Mucosa of descending colon (tissue), 3 donors: Measurements from ENCODE around the gene NEDD1. TPM values are rescaled to one million over a fixed set of nuclear protein-coding genes. Genes with fewer than 3 reads are reported as not detected.

Experiments
- ATAC-seq: fragments of 200-7000 bp; cut with Tn5 transposase; one replicate; pipeline ENCODE4 v1.9.1; 2020; ENCODE audit warnings: mild to moderate bottlenecking, moderate library complexity
- DNase-seq, 3 donors: peaks; one replicate each; pipeline ENCODE4 v3.0.0-alpha.2; 2020
- H3K36me3 ChIP-seq: fragments of 200-600 bp; one replicate; pipeline ENCODE4 v1.8.0; 2021; ENCODE audit warnings: low read depth, mild to moderate bottlenecking
- H3K4me1 ChIP-seq: fragments of 200-600 bp; one replicate; pipeline ENCODE4 v1.8.0; 2021; ENCODE audit warnings: low read depth, mild to moderate bottlenecking
- H3K4me3 ChIP-seq: fragments of 200-600 bp; one replicate; pipeline ENCODE4 v1.8.0; 2021; ENCODE audit warnings: mild to moderate bottlenecking
- H3K9me3 ChIP-seq: fragments of 200-600 bp; one replicate; pipeline ENCODE4 v1.8.0; 2021; ENCODE audit warnings: mild to moderate bottlenecking
- CTCF ChIP-seq: fragments of 200-600 bp; IDR thresholded peaks from one replicate; pipeline ENCODE4 v1.8.0; 2022; ENCODE audit warnings: antibody characterized with exemption, mild to moderate bottlenecking
- intact Hi-C, 2 donors: fragments of 100-400 bp; cut with DNase I in 1 of 2; cut with micrococcal nuclease in 1 of 2; formaldehyde crosslinking; loops; one replicate each; pipeline versions ENCODE4 v1.11.0 to v1.11.1; 2022; cut with DNase I, micrococcal nuclease
- total RNA-seq, 3 donors: library from RNA; stranded (reverse); fragmentation: NEBNext Ultra II Directional in 2 of 3; extraction: Animal tissue kit (Norgen Biotek cat#: 25700) in 2 of 3; gene quantifications; one replicate each; pipeline versions ENCODE4 v1.2.1 to v1.2.4, GENCODE V29; 2021 to 2023
- donor health status: DM: no; HTN: no; CAD: no; lungs with moderate emphysema.
- donor health status: DM: no; HTN: no; CAD: no.
- donor health status: DM: no; HTN: yes; CAD: no.

NEDD1 gene
- total RNA-seq, 3 donors from 2014 or later: 12.0 to 17.5 (median 12.7) TPM

- no peak for TF ChIP-seq CTCF
- Histone ChIP-seq H3K9me3 (no peaks in the 10 kb centered on the region), H3K4me3 (no peak overlapping the region), H3K4me1 (no peaks in the 10 kb centered on the region), H3K36me3 (no peaks in the 10 kb centered on the region)
- ATAC-seq (no peak), DNase-seq (no peak)
- intact Hi-C loops: no loop called here
These were observed 1.3 kb downstream of the NEDD1 start for GRCh38 chr12:96908423-96908675.

- Histone ChIP-seq H3K9me3 (no peaks in the 10 kb centered on the region), H3K4me3 (no peak overlapping the region)
- TF ChIP-seq CTCF: no peak
These were observed 5.2 kb downstream of the NEDD1 start for GRCh38 chr12:96912261-96912660.

GRCh38 chr12:96912943-96913342 lies 5.9 kb downstream of the NEDD1 start:
- Histone ChIP-seq H3K9me3 (no peaks in the 10 kb centered on the region), H3K36me3 (no peaks in the 10 kb centered on the region), H3K4me3 (no peak overlapping the region), H3K4me1 (no peaks in the 10 kb centered on the region)
- no peak for TF ChIP-seq CTCF
- intact Hi-C loops: no loop called here
- ATAC-seq: no peak
- DNase-seq: no peak

More at GRCh38 chr12:96912261-96912660, 5.2 kb downstream of the NEDD1 start:
- ATAC-seq: no peak
- intact Hi-C loops: no loop called here
- Histone ChIP-seq H3K36me3 (no peaks in the 10 kb centered on the region), H3K4me1 (no peaks in the 10 kb centered on the region)
- no peak for DNase-seq

- Histone ChIP-seq H3K4me1 (no peaks in the 10 kb centered on the region), H3K36me3 (no peaks in the 10 kb centered on the region), H3K9me3 (no peaks in the 10 kb centered on the region), H3K4me3 (no peak overlapping the region)
- ATAC-seq (no peak), DNase-seq (no peak)
- intact Hi-C loops: no loop called here
- TF ChIP-seq CTCF: no peak
These were observed 12.6 kb downstream of the NEDD1 start for GRCh38 chr12:96919510-96920210.

- intact Hi-C loops: no loop called here
- H3K36me3 ChIP-seq: no peaks in the 10 kb centered on the region
These were observed 41.7 kb downstream of the NEDD1 start for GRCh38 chr12:96948782-96949181.

More at GRCh38 chr12:96948782-96949181, 41.7 kb downstream of the NEDD1 start:
- no peak for TF ChIP-seq CTCF
- no peak for DNase-seq
- ATAC-seq: no peak
- H3K4me3 ChIP-seq: no peak overlapping the region
- no peaks in the 10 kb centered on the region for H3K9me3 ChIP-seq
- no peaks in the 10 kb centered on the region for H3K4me1 ChIP-seq
